T follicular helper cell (primary cell): ENCODE measurements around the gene SP110.
"Not testable (repeated sequence)": the region's sequence is repeated elsewhere in the genome, so short reads cannot be mapped to it uniquely, and the experiment has no call there.

Source experiments
- DNase-seq: peaks from one replicate; pipeline ENCODE4 v3.0.0-alpha.2; 2020; ENCODE audit warnings: low read depth

SP110 gene

GRCh38 chr2:230124757-230125431, 94.9 kb downstream of the SP110 start:
- DNase-seq: no peak

- DNase-seq: no peak
Measured at GRCh38 chr2:230124235-230124634, 95.5 kb downstream of the SP110 start.

GRCh38 chr2:230120376-230120775, 99.4 kb downstream of the SP110 start:
- not testable (repeated sequence) for DNase-seq

GRCh38 chr2:230119827-230120226, 100.0 kb downstream of the SP110 start:
- not testable (repeated sequence) for DNase-seq
